Neural cell (in vitro differentiated cells): Measurements from ENCODE around the gene DHX30. TPM values are rescaled to one million over a fixed set of nuclear protein-coding genes. Genes with fewer than 3 reads are reported as not detected.
A peak's percentile ranks its signal among the peaks of the same experiment; 100 is the strongest.

Source experiments
- H2AFZ ChIP-seq: fragments of 200-600, 300-800 bp; sonication (generic), shearing (Covaris generic); 2 replicates; pipeline ENCODE4 v1.6.0; 2014; ENCODE audit warnings: low read depth, mild to moderate bottlenecking, antibody characterized with exemption, low read length, moderate library complexity
- H3F3A ChIP-seq: fragments of 200-600 bp; shearing (Covaris generic); 2 replicates; pipeline ENCODE4 v1.6.1; 2016; ENCODE audit warnings: mild to moderate bottlenecking, moderate library complexity, mixed read lengths, antibody characterized with exemption, low read length; ENCODE audit not compliant: insufficient read depth, poor library complexity, severe bottlenecking
- H3K27ac ChIP-seq: fragments of 200-600, 300-800 bp; sonication (generic), shearing (Covaris generic); 2 replicates; pipeline ENCODE4 v1.5.1; 2014; ENCODE audit warnings: mild to moderate bottlenecking, low read length, moderate library complexity
- H3K27me3 ChIP-seq: fragments of 300-800, 200-600 bp; sonication (generic), shearing (Covaris generic); 2 replicates; pipeline ENCODE4 v1.6.0; 2014; ENCODE audit warnings: mild to moderate bottlenecking, low read depth, low read length, moderate library complexity; ENCODE audit not compliant: insufficient read depth
- H3K36me3 ChIP-seq: fragments of 300-800, 200-600 bp; sonication (generic), shearing (Covaris generic); 2 replicates; pipeline ENCODE4 v1.5.1; 2014; ENCODE audit warnings: mild to moderate bottlenecking, antibody characterized with exemption, low read length, moderate library complexity; ENCODE audit not compliant: insufficient read depth
- H3K4me2 ChIP-seq: fragments of 300-800, 200-600 bp; sonication (generic), shearing (Covaris generic); 2 replicates; pipeline ENCODE4 v1.6.0; 2014; ENCODE audit warnings: mild to moderate bottlenecking, low read length
- H3K4me3 ChIP-seq: fragments of 300-800, 200-600 bp; sonication (generic), shearing (Covaris generic); 2 replicates; pipeline ENCODE4 v1.5.1; 2014; ENCODE audit warnings: mild to moderate bottlenecking, low read length, moderate library complexity
- H3K79me2 ChIP-seq: fragments of 200-600 bp; shearing (Covaris generic); replicated peaks from 2 replicates; pipeline ENCODE4 v1.6.0; 2014; ENCODE audit warnings: mild to moderate bottlenecking, low read length, moderate library complexity; ENCODE audit not compliant: insufficient read depth
- H3K9ac ChIP-seq: fragments of 300-800, 200-600 bp; sonication (generic), shearing (Covaris generic); 2 replicates; pipeline ENCODE4 v1.6.1; 2016; ENCODE audit warnings: mild to moderate bottlenecking, low read length, mixed read lengths
- H3K9me2 ChIP-seq: fragments of 200-600 bp; shearing (Covaris generic); 2 replicates; pipeline ENCODE4 v1.6.1; 2016; ENCODE audit warnings: mild to moderate bottlenecking, low read length, mixed read lengths; ENCODE audit not compliant: insufficient read depth
- H3K9me3 ChIP-seq: fragments of 200-600, 300-800 bp; sonication (generic), shearing (Covaris generic); 2 replicates; pipeline ENCODE4 v1.6.1; 2016; ENCODE audit warnings: mild to moderate bottlenecking, mixed run types, low read length, moderate library complexity, mixed read lengths
- H4K20me1 ChIP-seq: fragments of 200-600 bp; shearing (Covaris generic); 2 replicates; pipeline ENCODE4 v1.6.1; 2016; ENCODE audit warnings: mild to moderate bottlenecking, mixed run types; ENCODE audit not compliant: insufficient read depth
- EP300 ChIP-seq: fragments of 450-650 bp; conservative IDR thresholded peaks from 2 replicates; pipeline ENCODE4 v1.6.1; 2014; ENCODE audit warnings: antibody characterized with exemption, mild to moderate bottlenecking, moderate library complexity; ENCODE audit not compliant: poor library complexity, severe bottlenecking
- EZH2 ChIP-seq: fragments of 200-600, 300-800 bp; shearing (Covaris generic), sonication (generic); IDR thresholded peaks from 2 replicates; pipeline ENCODE4 v1.6.1; 2014; ENCODE audit warnings: antibody characterized with exemption, low read length, borderline replicate concordance, mild to moderate bottlenecking; ENCODE audit not compliant: insufficient read depth, poor library complexity, severe bottlenecking
- MXI1 ChIP-seq: fragments of 450-650 bp; conservative IDR thresholded peaks from 2 replicates; pipeline ENCODE4 v1.6.1; 2014; ENCODE audit warnings: antibody characterized with exemption, mild to moderate bottlenecking; ENCODE audit not compliant: poor library complexity, severe bottlenecking
- POLR2AphosphoS5 ChIP-seq: IDR thresholded peaks from 2 replicates; pipeline ENCODE4 v1.6.1; 2012
- RAD21 ChIP-seq: fragments of 450-650 bp; conservative IDR thresholded peaks from 2 replicates; pipeline ENCODE4 v1.6.1; 2014; ENCODE audit warnings: antibody characterized with exemption, mild to moderate bottlenecking, moderate library complexity
- REST ChIP-seq: IDR thresholded peaks from 2 replicates; pipeline ENCODE4 v1.6.1; 2012; ENCODE audit warnings: borderline replicate concordance
- SMC3 ChIP-seq: fragments of 450-650 bp; conservative IDR thresholded peaks from 2 replicates; pipeline ENCODE4 v1.6.1; 2014; ENCODE audit warnings: antibody characterized with exemption, mild to moderate bottlenecking, moderate library complexity; ENCODE audit not compliant: poor library complexity
- TAF1 ChIP-seq: IDR thresholded peaks from 2 replicates; pipeline ENCODE4 v1.6.1; 2012; ENCODE audit warnings: low read depth
- polyA plus RNA-seq: library from polyadenylated mRNA; depleted of rRNA; stranded (reverse); fragments of >200 nt; gene quantifications from 2 replicates; pipeline ENCODE4 v1.2.3, GENCODE V29; 2014
- TF ChIP-seq, protein P1 (sequence below): fragments of 450-650 bp; IDR thresholded peaks from 2 replicates; pipeline ENCODE4 v1.5.1; 2014; ENCODE audit warnings: antibody characterized with exemption, mild to moderate bottlenecking, moderate library complexity; ENCODE audit not compliant: poor library complexity, severe bottlenecking

The DHX30 gene
- polyA plus RNA-seq, 1 donor from 2014 or later: 101 TPM

DNA sequence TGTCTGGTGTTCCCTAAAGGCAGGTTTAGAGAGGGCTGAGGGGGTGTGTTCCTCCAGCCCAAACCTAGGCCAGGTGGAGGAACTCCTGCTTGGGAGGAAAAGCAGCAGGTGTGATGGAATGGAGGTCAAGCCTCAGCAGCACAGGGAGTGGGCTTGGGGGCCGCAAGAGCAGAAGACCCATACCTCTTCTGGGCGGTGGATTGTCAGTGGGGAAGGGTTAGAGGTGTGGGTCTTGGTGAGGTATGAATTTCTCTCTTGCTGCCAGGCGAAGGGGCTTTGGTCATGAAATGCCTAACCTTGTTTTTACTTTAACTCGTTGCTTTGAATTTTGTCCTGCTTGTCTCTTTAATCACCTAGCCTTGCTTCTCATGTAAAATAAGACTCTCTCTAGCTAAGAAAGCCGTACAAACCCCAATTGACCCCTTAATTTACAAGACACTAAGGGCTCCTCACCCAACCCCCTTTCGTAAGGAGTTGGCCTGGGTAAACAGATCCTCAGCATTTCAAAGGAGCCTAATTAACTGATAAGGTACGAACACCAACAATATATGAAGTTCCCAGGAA, 38.9 kb downstream of the DHX30 start:
- H2AFZ ChIP-seq: no peak overlapping the region
- no peaks in the 10 kb centered on the region for H3K36me3 ChIP-seq
- no peaks in the 10 kb centered on the region for H3K9me3 ChIP-seq
- no peaks in the 10 kb centered on the region for H3K79me2 ChIP-seq
- no peaks in the 10 kb centered on the region for H3F3A ChIP-seq
- H3K4me2 ChIP-seq: no peak overlapping the region
- no peak overlapping the region for H3K27ac ChIP-seq
- TF ChIP-seq REST (no peak), EZH2 (no peak), EP300 (no peak), TAF1 (no peak), SMC3 (no peak), RAD21 (no peak), MXI1 (no peak), POLR2AphosphoS5 (no peak)
- TF ChIP-seq, protein P1, sequence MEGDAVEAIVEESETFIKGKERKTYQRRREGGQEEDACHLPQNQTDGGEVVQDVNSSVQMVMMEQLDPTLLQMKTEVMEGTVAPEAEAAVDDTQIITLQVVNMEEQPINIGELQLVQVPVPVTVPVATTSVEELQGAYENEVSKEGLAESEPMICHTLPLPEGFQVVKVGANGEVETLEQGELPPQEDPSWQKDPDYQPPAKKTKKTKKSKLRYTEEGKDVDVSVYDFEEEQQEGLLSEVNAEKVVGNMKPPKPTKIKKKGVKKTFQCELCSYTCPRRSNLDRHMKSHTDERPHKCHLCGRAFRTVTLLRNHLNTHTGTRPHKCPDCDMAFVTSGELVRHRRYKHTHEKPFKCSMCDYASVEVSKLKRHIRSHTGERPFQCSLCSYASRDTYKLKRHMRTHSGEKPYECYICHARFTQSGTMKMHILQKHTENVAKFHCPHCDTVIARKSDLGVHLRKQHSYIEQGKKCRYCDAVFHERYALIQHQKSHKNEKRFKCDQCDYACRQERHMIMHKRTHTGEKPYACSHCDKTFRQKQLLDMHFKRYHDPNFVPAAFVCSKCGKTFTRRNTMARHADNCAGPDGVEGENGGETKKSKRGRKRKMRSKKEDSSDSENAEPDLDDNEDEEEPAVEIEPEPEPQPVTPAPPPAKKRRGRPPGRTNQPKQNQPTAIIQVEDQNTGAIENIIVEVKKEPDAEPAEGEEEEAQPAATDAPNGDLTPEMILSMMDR: no peak
- H4K20me1 ChIP-seq: no peaks in the 10 kb centered on the region
- no peaks in the 10 kb centered on the region for H3K27me3 ChIP-seq
- H3K4me3 ChIP-seq: no peak overlapping the region
- no peaks in the 10 kb centered on the region for H3K9me2 ChIP-seq
- no peak overlapping the region for H3K9ac ChIP-seq

DNA sequence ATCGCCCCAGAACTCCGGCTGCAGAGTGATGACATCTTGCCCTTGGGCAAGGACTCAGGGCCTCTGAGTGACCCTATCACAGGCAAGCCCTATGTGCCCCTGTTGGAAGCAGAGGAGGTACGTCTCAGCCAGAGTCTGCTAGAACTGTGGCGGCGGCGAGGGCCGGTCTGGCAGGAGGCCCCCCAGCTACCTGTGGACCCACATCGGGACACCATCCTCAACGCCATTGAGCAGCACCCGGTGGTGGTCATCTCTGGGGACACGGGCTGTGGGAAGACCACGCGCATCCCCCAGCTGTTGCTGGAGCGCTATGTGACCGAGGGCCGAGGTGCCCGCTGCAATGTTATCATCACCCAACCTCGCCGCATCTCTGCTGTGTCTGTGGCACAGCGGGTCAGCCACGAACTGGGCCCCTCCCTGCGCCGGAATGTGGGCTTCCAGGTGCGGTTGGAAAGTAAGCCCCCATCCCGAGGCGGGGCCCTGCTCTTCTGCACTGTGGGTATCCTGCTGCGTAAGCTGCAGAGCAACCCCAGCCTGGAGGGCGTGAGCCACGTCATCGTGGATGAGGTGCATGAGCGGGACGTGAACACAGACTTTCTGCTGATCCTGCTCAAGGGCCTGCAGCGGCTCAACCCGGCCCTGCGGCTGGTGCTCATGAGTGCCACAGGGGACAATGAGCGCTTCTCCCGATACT, 43.4 kb downstream of the DHX30 start:
- Histone ChIP-seq H3K79me2 (no peaks in the 10 kb centered on the region), H3K9me2 (no peaks in the 10 kb centered on the region), H3K27me3 (no peaks in the 10 kb centered on the region), H3F3A (no peaks in the 10 kb centered on the region), H4K20me1 (no peaks in the 10 kb centered on the region), H3K9me3 (no peaks in the 10 kb centered on the region), H3K4me3 (no peak overlapping the region), H3K27ac (no peak overlapping the region), H3K4me2 (no peak overlapping the region), H3K9ac (no peak overlapping the region), H2AFZ (no peak overlapping the region), H3K36me3 (no peaks in the 10 kb centered on the region)
- peak; percentile 14 for TF ChIP-seq POLR2AphosphoS5
- TF ChIP-seq RAD21: no peak
